HCT116 (cell line): ENCODE data around the gene MEI1. TPM values are rescaled to one million over a fixed set of nuclear protein-coding genes. Genes with fewer than 3 reads are reported as not detected.

Source experiments
- ATAC-seq: fragments of 200-7000 bp; cut with Tn5 transposase; 2 replicates; pipeline ENCODE4 v1.9.1; 2020; ENCODE audit warnings: mild to moderate bottlenecking, moderate library complexity
- BruUV-seq: library from RNA; stranded (reverse); fragments of 400-500 nt; replicated peaks from 2 replicates; lab custom pipeline; 2021; lab: Mats Ljungman, UMichigan
- CTCF ChIA-PET: fragments of 300-600 bp; sonication (Branson Sonifier 250); formaldehyde crosslinking; loops from one replicate; lab custom pipeline; 2021; ENCODE audit warnings: antibody characterized with exemption; lab: Charles Lee
- POLR2A ChIA-PET: fragments of 300-600, 350-600 bp; sonication (Branson Sonifier 250); formaldehyde crosslinking; loops from one replicate; lab custom pipeline; 2021; ENCODE audit warnings: antibody characterized with exemption; lab: Charles Lee
- RAD21 ChIA-PET, 2 experiments: fragments of 300-600 bp; sonication (Branson Sonifier 250); formaldehyde crosslinking; loops; one replicate each; lab custom pipeline; 2023; ENCODE audit warnings: low total read pairs in 2 of 2; ENCODE audit not compliant: uncharacterized antibody in 2 of 2, unreplicated experiment in 2 of 2, low non-redundant PET in 1 of 2; lab: Charles Lee
- DNase-seq: peaks from one replicate; pipeline ENCODE4 v3.0.0-alpha.2; 2010; ENCODE audit warnings: low read depth, low spot score
- H2AFZ ChIP-seq: fragments of 200-600 bp; shearing (Covaris generic), sonication (generic); 2 replicates; pipeline ENCODE4 v1.6.1; 2017; ENCODE audit warnings: low read depth, mixed run types, mixed read lengths, antibody characterized with exemption, low read length; ENCODE audit not compliant: poor library complexity, severe bottlenecking
- H3K27ac ChIP-seq: 2 replicates; pipeline ENCODE4 v1.5.1; 2012; ENCODE audit warnings: low read depth, low read length
- H3K27me3 ChIP-seq: fragments of 200-600 bp; sonication (generic); 2 replicates; pipeline ENCODE4 v1.6.1; 2016; ENCODE audit warnings: mixed run types, low read length, mixed read lengths; ENCODE audit not compliant: insufficient read depth
- H3K36me3 ChIP-seq, 2 experiments: fragments of 200-500 bp in 1 of 2; fragments of 200-600 bp in 1 of 2; sonication (Bioruptor generic) in 1 of 2; sonication (generic) in 1 of 2; 2 replicates each; pipeline versions ENCODE4 v1.5.1 to v1.6.1; 2014 to 2016; ENCODE audit warnings: low read length in 2 of 2, inconsistent platforms in 1 of 2, mixed read lengths in 1 of 2, mixed run types in 1 of 2; ENCODE audit not compliant: insufficient read depth in 2 of 2, control insufficient read depth in 1 of 2
- H3K4me1 ChIP-seq, 2 experiments: fragments of 200-600 bp in 1 of 2; sonication (generic) in 1 of 2; 2 replicates each; pipeline versions ENCODE4 v1.5.1 to v1.6.1; 2012 to 2017; ENCODE audit warnings: low read length in 2 of 2, inconsistent platforms in 1 of 2, mild to moderate bottlenecking in 1 of 2, mixed read lengths in 1 of 2, mixed run types in 1 of 2, moderate library complexity in 1 of 2; ENCODE audit not compliant: insufficient read depth in 2 of 2, control insufficient read depth in 1 of 2
- H3K4me2 ChIP-seq: fragments of 200-600 bp; sonication (generic); 2 replicates; pipeline ENCODE4 v1.6.1; 2017; ENCODE audit warnings: mixed run types, low read length, mixed read lengths
- H3K4me3 ChIP-seq, 2 experiments: fragments of 200-600 bp in 1 of 2; sonication (generic) in 1 of 2; replicated peaks in 1 of 2; 2 replicates each; pipeline ENCODE4 v1.5.1; 2011 to 2016; ENCODE audit warnings: low read length in 2 of 2, control low read depth in 1 of 2, low read depth in 1 of 2, mild to moderate bottlenecking in 1 of 2, mixed read lengths in 1 of 2, mixed run types in 1 of 2
- H3K79me2 ChIP-seq: fragments of 200-600 bp; sonication (generic); 2 replicates; pipeline ENCODE4 v1.6.1; 2017; ENCODE audit warnings: mild to moderate bottlenecking, mixed run types, low read length, moderate library complexity, mixed read lengths; ENCODE audit not compliant: insufficient read depth
- H3K9ac ChIP-seq: fragments of 200-600 bp; sonication (generic); 2 replicates; pipeline ENCODE4 v1.6.1; 2016; ENCODE audit warnings: low read length, mixed read lengths
- H3K9me2 ChIP-seq: fragments of 200-600 bp; sonication (generic), shearing (Covaris generic); 2 replicates; pipeline ENCODE4 v1.6.1; 2017; ENCODE audit warnings: mixed run types, mild to moderate bottlenecking, moderate library complexity; ENCODE audit not compliant: insufficient read depth
- H3K9me3 ChIP-seq, 2 experiments: fragments of 200-500 bp in 1 of 2; fragments of 200-600 bp in 1 of 2; sonication (Bioruptor generic) in 1 of 2; sonication (generic) in 1 of 2; 2 replicates each; pipeline ENCODE4 v1.6.1; 2014 to 2017; ENCODE audit warnings: low read length in 2 of 2, mixed read lengths in 2 of 2, inconsistent platforms in 1 of 2, low read depth in 1 of 2, mild to moderate bottlenecking in 1 of 2, mixed run types in 1 of 2, moderate library complexity in 1 of 2; ENCODE audit not compliant: control insufficient read depth in 1 of 2, insufficient read depth in 1 of 2
- H4K20me1 ChIP-seq: fragments of 200-600 bp; sonication (generic), shearing (Covaris generic); 2 replicates; pipeline ENCODE4 v1.6.1; 2017; ENCODE audit warnings: mixed run types, mild to moderate bottlenecking, moderate library complexity; ENCODE audit not compliant: insufficient read depth
- CEBPB ChIP-seq: IDR thresholded peaks from 2 replicates; pipeline ENCODE4 v1.6.1; 2012; ENCODE audit warnings: low read depth
- ELF1 ChIP-seq: IDR thresholded peaks from 2 replicates; pipeline ENCODE4 v1.6.1; 2012; ENCODE audit warnings: low read depth, borderline replicate concordance
- EZH2phosphoT487 ChIP-seq: fragments of 200-600 bp; IDR thresholded peaks from 2 replicates; pipeline ENCODE4 v1.6.1; 2018; ENCODE audit warnings: antibody characterized with exemption, borderline replicate concordance
- MAX ChIP-seq: IDR thresholded peaks from 2 replicates; pipeline ENCODE4 v1.6.1; 2012
- REST ChIP-seq: IDR thresholded peaks from 2 replicates; pipeline ENCODE4 v1.6.1; 2012; ENCODE audit warnings: low read depth
- SP1 ChIP-seq: IDR thresholded peaks from 2 replicates; pipeline ENCODE4 v1.6.1; 2012; ENCODE audit warnings: low read depth
- SRF ChIP-seq: IDR thresholded peaks from 2 replicates; pipeline ENCODE4 v1.6.1; 2012; ENCODE audit warnings: low read depth
- ZBTB33 ChIP-seq: IDR thresholded peaks from 2 replicates; pipeline ENCODE4 v1.6.1; 2011; ENCODE audit warnings: mild to moderate bottlenecking, low read length, moderate library complexity; ENCODE audit not compliant: insufficient replicate concordance; ENCODE audit errors: extremely low read depth
- ZNF274 ChIP-seq: fragments of 200-500 bp; sonication (Bioruptor generic); IDR thresholded peaks from 2 replicates; pipeline ENCODE4 v1.6.1; 2014; ENCODE audit warnings: mild to moderate bottlenecking, low read depth, low read length, inconsistent platforms
- intact Hi-C: fragments of 100-400 bp; cut with micrococcal nuclease; formaldehyde crosslinking; loops from 2 replicates; pipeline ENCODE4 v1.10.0; 2022
- total RNA-seq: library from RNA; stranded (reverse); gene quantifications from one replicate; pipeline ENCODE4 v1.2.1, GENCODE V29; 2021; ENCODE audit not compliant: unreplicated experiment

MEI1 gene
- total RNA-seq, 1 experiment from 2014 or later = 0.64 TPM

DNA sequence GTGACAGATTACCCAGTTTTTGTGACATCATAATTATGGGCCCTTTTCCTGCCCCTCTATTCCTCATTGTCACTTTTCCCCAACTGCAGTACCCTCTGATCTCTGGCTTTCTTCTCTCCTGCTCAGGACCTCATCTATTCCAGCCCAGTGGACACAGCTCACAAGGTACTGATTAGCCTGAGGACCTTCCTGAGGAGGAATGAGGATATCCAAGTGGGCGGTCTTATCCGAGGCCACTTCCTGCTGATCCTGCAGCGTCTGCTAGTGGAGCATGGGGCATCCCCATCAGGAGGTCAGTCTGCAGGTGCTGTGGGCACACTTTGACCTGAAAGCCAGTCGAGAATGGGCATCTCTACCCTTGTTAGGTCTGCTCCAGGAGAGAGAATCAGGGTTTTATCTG is 76.7 kb downstream of the MEI1 start:
- DNase-seq (no peak), ATAC-seq (no peak)
- peak overlapping the region; percentile 64 for H2AFZ ChIP-seq
- H3K9me2 ChIP-seq = 0 out of 2 replicates have a peak, but pooled peaks cover 2% of the 10 kb centered on the region
- H3K9me3 ChIP-seq = no peaks in the 10 kb centered on the region
- H3K36me3 ChIP-seq = no peaks in the 10 kb centered on the region
- no peaks in the 10 kb centered on the region for H3K27me3 ChIP-seq
- H3K79me2 ChIP-seq = no peaks in the 10 kb centered on the region
- BruUV-seq = no TSS peak
- ChIA-PET CTCF (interaction anchor here (1.4 kb wide), 1 partner anchor 13 kb away, joined by 5 read pairs; no protein-coding TSS in a partner anchor), RAD21 (no interaction called here), POLR2A (no interaction called here)
- H3K27ac ChIP-seq = no peak overlapping the region
- no peak overlapping the region for H3K9ac ChIP-seq
- H3K4me1 ChIP-seq = peaks cover 7 to 30% of the 10 kb centered on the region in 2 experiments
- H3K4me2 ChIP-seq = no peak overlapping the region; the same call in 1 of the 2 replicates
- TF ChIP-seq ELF1 = no peak
- no peak for TF ChIP-seq SRF
- no peak for TF ChIP-seq ZNF274
- TF ChIP-seq REST = no peak
- TF ChIP-seq EZH2phosphoT487 = no peak
- TF ChIP-seq CEBPB = no peak
- TF ChIP-seq MAX = no peak
- TF ChIP-seq SP1 = no peak
- no peak for TF ChIP-seq ZBTB33
- no peaks in the 10 kb centered on the region for H4K20me1 ChIP-seq
- intact Hi-C loops = no loop called here
- H3K4me3 ChIP-seq = no peak overlapping the region
